Suprapubic skin (tissue), 4 donors: ENCODE measurements around the gene EVI2A.

Experiments
- EP300 ChIP-seq: sonication (generic); formaldehyde crosslinking; IDR thresholded peaks from one replicate; pipeline ENCODE4 v1.6.1; 2017; ENCODE audit warnings: antibody characterized with exemption
- POLR2A ChIP-seq, 2 donors: fragments of 450-650 bp; IDR thresholded peaks; one replicate each; pipeline ENCODE4 v1.6.1; 2017; ENCODE audit warnings: antibody characterized with exemption in 2 of 2, mild to moderate bottlenecking in 2 of 2, moderate library complexity in 2 of 2
- POLR2AphosphoS5 ChIP-seq, 3 donors: sonication (generic); formaldehyde crosslinking; IDR thresholded peaks; one replicate each; pipeline ENCODE4 v1.6.1; 2017; ENCODE audit warnings: antibody characterized with exemption in 3 of 3
- TF ChIP-seq, protein P1 (sequence below), 2 donors: fragments of 200-600 bp in 1 of 2; fragments of 450-650 bp in 1 of 2; sonication (generic) in 1 of 2; IDR thresholded peaks; one replicate each; pipeline ENCODE4 v1.5.1; 2016 to 2019; ENCODE audit warnings: antibody characterized with exemption in 2 of 2, mild to moderate bottlenecking in 1 of 2, moderate library complexity in 1 of 2

DNA sequence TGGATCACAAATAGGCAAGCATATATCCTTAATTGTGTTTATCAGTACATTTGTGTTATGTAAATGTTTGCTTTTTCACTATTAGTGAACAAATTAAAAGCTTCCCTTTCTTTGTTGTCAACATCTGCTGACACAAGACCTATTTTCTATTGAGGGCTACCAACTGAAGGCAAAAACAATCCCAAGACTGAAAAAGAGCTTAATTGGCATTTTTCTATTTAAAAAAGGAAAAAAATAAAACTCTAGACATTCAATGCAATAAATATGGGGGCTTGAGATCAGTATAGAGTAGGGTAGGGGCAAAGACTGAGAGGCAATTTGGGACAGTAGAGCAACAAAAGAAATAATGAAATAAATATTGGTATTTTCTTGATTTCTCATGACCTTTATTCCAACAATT, 48.6 kb downstream of the EVI2A start:
- TF ChIP-seq, protein P1, sequence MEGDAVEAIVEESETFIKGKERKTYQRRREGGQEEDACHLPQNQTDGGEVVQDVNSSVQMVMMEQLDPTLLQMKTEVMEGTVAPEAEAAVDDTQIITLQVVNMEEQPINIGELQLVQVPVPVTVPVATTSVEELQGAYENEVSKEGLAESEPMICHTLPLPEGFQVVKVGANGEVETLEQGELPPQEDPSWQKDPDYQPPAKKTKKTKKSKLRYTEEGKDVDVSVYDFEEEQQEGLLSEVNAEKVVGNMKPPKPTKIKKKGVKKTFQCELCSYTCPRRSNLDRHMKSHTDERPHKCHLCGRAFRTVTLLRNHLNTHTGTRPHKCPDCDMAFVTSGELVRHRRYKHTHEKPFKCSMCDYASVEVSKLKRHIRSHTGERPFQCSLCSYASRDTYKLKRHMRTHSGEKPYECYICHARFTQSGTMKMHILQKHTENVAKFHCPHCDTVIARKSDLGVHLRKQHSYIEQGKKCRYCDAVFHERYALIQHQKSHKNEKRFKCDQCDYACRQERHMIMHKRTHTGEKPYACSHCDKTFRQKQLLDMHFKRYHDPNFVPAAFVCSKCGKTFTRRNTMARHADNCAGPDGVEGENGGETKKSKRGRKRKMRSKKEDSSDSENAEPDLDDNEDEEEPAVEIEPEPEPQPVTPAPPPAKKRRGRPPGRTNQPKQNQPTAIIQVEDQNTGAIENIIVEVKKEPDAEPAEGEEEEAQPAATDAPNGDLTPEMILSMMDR (IDR thresholded peaks at IDR 0.05), result no peak
- TF ChIP-seq EP300 (no peak), POLR2A (IDR thresholded peaks at IDR 0.05) (no peak), POLR2AphosphoS5 (IDR thresholded peaks at IDR 0.05) (no peak)
